Measurements from ENCODE around the gene TEX54. TPM values are rescaled to one million over a fixed set of nuclear protein-coding genes. Genes with fewer than 3 reads are reported as not detected.
"Not testable (repeated sequence)": the region's sequence is repeated elsewhere in the genome, so short reads cannot be mapped to it uniquely, and the experiment has no call there.

TEX54 gene
- total RNA-seq, 1 donor from 2014 or later, result not detected

- Mint-ChIP-seq H3K4me3 (ENCODE audit: low read depth) (no peak overlapping the region), H3K27me3 (ENCODE audit: low read depth) (no peaks in the 10 kb centered on the region), H3K36me3 (ENCODE audit: low read depth) (peaks cover 14% of the 10 kb centered on the region), H3K4me1 (ENCODE audit: low read depth) (peaks cover 34% of the 10 kb centered on the region), H3K27ac (no peak overlapping the region), H3K9me3 (no peaks in the 10 kb centered on the region)
- intact Hi-C loops (cut with micrococcal nuclease), result no loop called here
- no peak for DNase-seq (ENCODE audit: low spot score)
Observed at GRCh38 chr11:62863687-62864335, 31.2 kb upstream of the TEX54 start.

- Mint-ChIP-seq H3K36me3 (ENCODE audit: low read depth) (peaks cover 22% of the 10 kb centered on the region), H3K4me1 (ENCODE audit: low read depth) (peaks cover 45% of the 10 kb centered on the region), H3K27ac (peak overlapping the region; percentile 65)
- not testable (repeated sequence) for H3K27me3 Mint-ChIP-seq (ENCODE audit: low read depth); H3K4me3 Mint-ChIP-seq (ENCODE audit: low read depth); H3K9me3 Mint-ChIP-seq; DNase-seq (ENCODE audit: low spot score)
- intact Hi-C loops (cut with micrococcal nuclease), result loop anchor here (1.0 kb wide), 1 partner anchor 75 kb away; no protein-coding TSS in a partner anchor
Observed at GRCh38 chr11:62861564-62862192, 29.0 kb upstream of the TEX54 start.

GRCh38 chr11:62860835-62861563, 28.4 kb upstream of the TEX54 start:
- intact Hi-C loops (cut with micrococcal nuclease), result no loop called here
- no peak for DNase-seq (ENCODE audit: low spot score)
- Mint-ChIP-seq H3K27ac (peak overlapping the region; percentile 38), H3K36me3 (ENCODE audit: low read depth) (peaks cover 22% of the 10 kb centered on the region), H3K9me3 (no peaks in the 10 kb centered on the region), H3K27me3 (ENCODE audit: low read depth) (no peaks in the 10 kb centered on the region), H3K4me1 (ENCODE audit: low read depth) (peaks cover 45% of the 10 kb centered on the region), H3K4me3 (ENCODE audit: low read depth) (no peak overlapping the region)

GRCh38 chr11:62859281-62859703, 26.7 kb upstream of the TEX54 start:
- H3K27me3 Mint-ChIP-seq (ENCODE audit: low read depth); H3K27ac Mint-ChIP-seq; H3K4me3 Mint-ChIP-seq (ENCODE audit: low read depth); DNase-seq (ENCODE audit: low spot score); H3K9me3 Mint-ChIP-seq: not testable (repeated sequence)
- Mint-ChIP-seq H3K4me1 (ENCODE audit: low read depth) (peaks cover 41% of the 10 kb centered on the region), H3K36me3 (ENCODE audit: low read depth) (peaks cover 37% of the 10 kb centered on the region)
- intact Hi-C loops (cut with micrococcal nuclease), result loop anchor here (5.0 to 10.0 kb wide), 2 partner anchors 267 to 304 kb away; partner anchors contain the start of gene TUT1

GRCh38 chr11:62858201-62858600, 25.6 kb upstream of the TEX54 start:
- intact Hi-C loops (cut with micrococcal nuclease), result loop anchor here (5.0 to 10.0 kb wide), 2 partner anchors 266 to 303 kb away; partner anchors contain the start of gene TUT1

GRCh38 chr11:62857541-62857982, 24.9 kb upstream of the TEX54 start:
- DNase-seq (ENCODE audit: low spot score), result no peak
- peaks cover 48% of the 10 kb centered on the region for H3K4me1 Mint-ChIP-seq (ENCODE audit: low read depth)
- peak overlapping the region; percentile 96 for H3K4me3 Mint-ChIP-seq (ENCODE audit: low read depth)
- no peaks in the 10 kb centered on the region for H3K27me3 Mint-ChIP-seq (ENCODE audit: low read depth)
- H3K27ac Mint-ChIP-seq, result peak overlapping the region; percentile 56
- H3K9me3 Mint-ChIP-seq, result no peaks in the 10 kb centered on the region
- intact Hi-C loops (cut with micrococcal nuclease), result loop anchor here (5.0 to 10.0 kb wide), 2 partner anchors 265 to 303 kb away; partner anchors contain the start of gene TUT1
- H3K36me3 Mint-ChIP-seq (ENCODE audit: low read depth), result peaks cover 51% of the 10 kb centered on the region

More at GRCh38 chr11:62858201-62858600, 25.6 kb upstream of the TEX54 start:
- Mint-ChIP-seq H3K9me3 (no peaks in the 10 kb centered on the region), H3K4me3 (ENCODE audit: low read depth) (peak overlapping the region; percentile 96), H3K36me3 (ENCODE audit: low read depth) (peaks cover 48% of the 10 kb centered on the region), H3K27ac (peak overlapping the region; percentile 56), H3K4me1 (ENCODE audit: low read depth) (peaks cover 47% of the 10 kb centered on the region), H3K27me3 (ENCODE audit: low read depth) (no peaks in the 10 kb centered on the region)
- no peak for DNase-seq (ENCODE audit: low spot score)

GRCh38 chr11:62856333-62856895, 23.8 kb upstream of the TEX54 start:
- DNase-seq (ENCODE audit: low spot score), result no peak
- Mint-ChIP-seq H3K27ac (peak overlapping the region; percentile 96), H3K36me3 (ENCODE audit: low read depth) (peaks cover 61% of the 10 kb centered on the region), H3K27me3 (ENCODE audit: low read depth) (no peaks in the 10 kb centered on the region), H3K4me3 (ENCODE audit: low read depth) (peak overlapping the region; percentile 96), H3K9me3 (no peaks in the 10 kb centered on the region), H3K4me1 (ENCODE audit: low read depth) (peaks cover 50% of the 10 kb centered on the region)
- intact Hi-C loops (cut with micrococcal nuclease), result loop anchor here (1.0 to 10.0 kb wide), 4 partner anchors 15 to 302 kb away; partner anchors contain the start of genes SLC3A2 and TUT1

- peak; percentile 98 for DNase-seq (ENCODE audit: low spot score)
- H3K36me3 Mint-ChIP-seq (ENCODE audit: low read depth), result peaks cover 61% of the 10 kb centered on the region
- intact Hi-C loops (cut with micrococcal nuclease), result loop anchor here (1.0 to 10.0 kb wide), 5 partner anchors 14 to 301 kb away; partner anchors contain the start of genes HNRNPUL2, SLC3A2 and TUT1
- H3K27ac Mint-ChIP-seq, result peak overlapping the region; percentile 96
- peak overlapping the region; percentile 96 for H3K4me3 Mint-ChIP-seq (ENCODE audit: low read depth)
- peaks cover 45% of the 10 kb centered on the region for H3K4me1 Mint-ChIP-seq (ENCODE audit: low read depth)
- H3K27me3 Mint-ChIP-seq (ENCODE audit: low read depth), result no peaks in the 10 kb centered on the region
- no peaks in the 10 kb centered on the region for H3K9me3 Mint-ChIP-seq
Observed at GRCh38 chr11:62855571-62856332, 23.1 kb upstream of the TEX54 start.

GRCh38 chr11:62854825-62855570, 22.4 kb upstream of the TEX54 start:
- Mint-ChIP-seq H3K4me1 (ENCODE audit: low read depth) (peaks cover 41% of the 10 kb centered on the region), H3K9me3 (no peaks in the 10 kb centered on the region), H3K27me3 (ENCODE audit: low read depth) (no peaks in the 10 kb centered on the region), H3K27ac (peak overlapping the region; percentile 96), H3K4me3 (ENCODE audit: low read depth) (peak overlapping the region; percentile 96), H3K36me3 (ENCODE audit: low read depth) (peaks cover 61% of the 10 kb centered on the region)
- DNase-seq (ENCODE audit: low spot score), result no peak
- intact Hi-C loops (cut with micrococcal nuclease), result loop anchor here (1.0 to 10.0 kb wide), 4 partner anchors 128 to 300 kb away; partner anchors contain the start of genes HNRNPUL2, LBHD1, TUT1 and UQCC3

GRCh38 chr11:62854013-62854824, 21.6 kb upstream of the TEX54 start:
- Mint-ChIP-seq H3K27ac (peak overlapping the region; percentile 96), H3K9me3 (no peaks in the 10 kb centered on the region), H3K4me1 (ENCODE audit: low read depth) (peaks cover 34% of the 10 kb centered on the region), H3K27me3 (ENCODE audit: low read depth) (no peaks in the 10 kb centered on the region), H3K4me3 (ENCODE audit: low read depth) (peak overlapping the region; percentile 96), H3K36me3 (ENCODE audit: low read depth) (peaks cover 54% of the 10 kb centered on the region)
- intact Hi-C loops (cut with micrococcal nuclease), result loop anchor here (5.0 to 10.0 kb wide), 2 partner anchors 182 to 299 kb away; partner anchors contain the start of genes LBHD1 and UQCC3
- no peak for DNase-seq (ENCODE audit: low spot score)

All from activated T-helper 2 cell treated with anti-CD3 and anti-CD28 coated beads, Interferon-gamma antibody, Interleukin-2, Interleukin-4, amounts not matched to agents 10 μg/mL and 5 μg/mL and 100 μg/mL, durations not matched to agents 14 hours and 24 hours and 36 hours (primary cell).